ENCODE measurements around the gene DISC1. TPM values are rescaled to one million over a fixed set of nuclear protein-coding genes. Genes with fewer than 3 reads are reported as not detected.

Gene DISC1
- total RNA-seq, 1 donor from 2014 or later = 4.7 TPM

- no peak for DNase-seq (ENCODE audit: extremely low spot score, unreplicated experiment)
- Mint-ChIP-seq H3K27ac (no peak overlapping the region), H3K27me3 (peaks cover 6% of the 10 kb centered on the region), H3K9me3 (no peaks in the 10 kb centered on the region), H3K36me3 (peaks cover 4% of the 10 kb centered on the region), H3K4me3 (no peak overlapping the region), H3K4me1 (ENCODE audit: unreplicated experiment) (peaks cover 9% of the 10 kb centered on the region)
- TF ChIP-seq, protein P1, sequence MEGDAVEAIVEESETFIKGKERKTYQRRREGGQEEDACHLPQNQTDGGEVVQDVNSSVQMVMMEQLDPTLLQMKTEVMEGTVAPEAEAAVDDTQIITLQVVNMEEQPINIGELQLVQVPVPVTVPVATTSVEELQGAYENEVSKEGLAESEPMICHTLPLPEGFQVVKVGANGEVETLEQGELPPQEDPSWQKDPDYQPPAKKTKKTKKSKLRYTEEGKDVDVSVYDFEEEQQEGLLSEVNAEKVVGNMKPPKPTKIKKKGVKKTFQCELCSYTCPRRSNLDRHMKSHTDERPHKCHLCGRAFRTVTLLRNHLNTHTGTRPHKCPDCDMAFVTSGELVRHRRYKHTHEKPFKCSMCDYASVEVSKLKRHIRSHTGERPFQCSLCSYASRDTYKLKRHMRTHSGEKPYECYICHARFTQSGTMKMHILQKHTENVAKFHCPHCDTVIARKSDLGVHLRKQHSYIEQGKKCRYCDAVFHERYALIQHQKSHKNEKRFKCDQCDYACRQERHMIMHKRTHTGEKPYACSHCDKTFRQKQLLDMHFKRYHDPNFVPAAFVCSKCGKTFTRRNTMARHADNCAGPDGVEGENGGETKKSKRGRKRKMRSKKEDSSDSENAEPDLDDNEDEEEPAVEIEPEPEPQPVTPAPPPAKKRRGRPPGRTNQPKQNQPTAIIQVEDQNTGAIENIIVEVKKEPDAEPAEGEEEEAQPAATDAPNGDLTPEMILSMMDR (conservative IDR thresholded peaks at IDR 0.05) = no peak
Observed at GRCh38 chr1:231872461-231872910, 245.9 kb downstream of the DISC1 start.

- TF ChIP-seq, protein P1 (conservative IDR thresholded peaks at IDR 0.05) = no peak
- no peak overlapping the region for H3K27ac Mint-ChIP-seq
- H3K36me3 Mint-ChIP-seq = peaks cover 4% of the 10 kb centered on the region
- no peak overlapping the region for H3K4me3 Mint-ChIP-seq
- H3K27me3 Mint-ChIP-seq = peaks cover 5% of the 10 kb centered on the region
- no peak for DNase-seq (ENCODE audit: extremely low spot score, unreplicated experiment)
- no peaks in the 10 kb centered on the region for H3K4me1 Mint-ChIP-seq (ENCODE audit: unreplicated experiment)
- no peaks in the 10 kb centered on the region for H3K9me3 Mint-ChIP-seq
Observed at GRCh38 chr1:231878737-231879136, 252.1 kb downstream of the DISC1 start.

GRCh38 chr1:231879296-231879695 lies 252.7 kb downstream of the DISC1 start:
- Mint-ChIP-seq H3K27me3 (peaks cover 5% of the 10 kb centered on the region), H3K36me3 (peaks cover 4% of the 10 kb centered on the region), H3K4me1 (ENCODE audit: unreplicated experiment) (no peaks in the 10 kb centered on the region), H3K4me3 (no peak overlapping the region), H3K9me3 (no peaks in the 10 kb centered on the region), H3K27ac (no peak overlapping the region)
- no peak for DNase-seq (ENCODE audit: extremely low spot score, unreplicated experiment)
- TF ChIP-seq, protein P1 (conservative IDR thresholded peaks at IDR 0.05) = no peak

- TF ChIP-seq, protein P1 (conservative IDR thresholded peaks at IDR 0.05) = no peak
- H3K27me3 Mint-ChIP-seq = peaks cover 8% of the 10 kb centered on the region
- no peak for DNase-seq (ENCODE audit: extremely low spot score, unreplicated experiment)
- H3K36me3 Mint-ChIP-seq = no peaks in the 10 kb centered on the region
- peaks cover 9% of the 10 kb centered on the region for H3K4me1 Mint-ChIP-seq (ENCODE audit: unreplicated experiment)
- H3K27ac Mint-ChIP-seq = no peak overlapping the region
- H3K9me3 Mint-ChIP-seq = no peaks in the 10 kb centered on the region
- H3K4me3 Mint-ChIP-seq = no peak overlapping the region
Observed at GRCh38 chr1:231882333-231882732, 255.7 kb downstream of the DISC1 start.

DNA sequence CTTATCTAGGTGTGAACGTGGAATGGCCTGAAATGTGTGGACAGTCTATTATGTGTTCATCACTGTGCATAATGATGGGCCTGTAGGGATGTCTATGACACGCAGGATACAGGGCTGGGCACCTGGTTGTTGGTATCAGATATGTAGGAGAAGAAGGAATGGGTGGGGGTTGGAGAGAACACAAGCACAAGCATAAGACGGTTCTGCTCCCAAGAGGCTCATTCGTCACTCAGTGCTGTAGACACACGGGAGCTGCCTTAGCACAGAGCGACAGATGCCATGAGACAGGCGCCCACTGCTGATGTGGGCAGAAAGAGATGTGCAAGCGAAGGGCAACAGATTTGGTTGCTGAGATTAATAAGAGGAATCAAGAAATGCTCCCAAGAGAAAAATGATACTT lies 256.2 kb downstream of the DISC1 start:
- peaks cover 8% of the 10 kb centered on the region for H3K27me3 Mint-ChIP-seq
- H3K4me1 Mint-ChIP-seq (ENCODE audit: unreplicated experiment) = peaks cover 9% of the 10 kb centered on the region
- no peaks in the 10 kb centered on the region for H3K36me3 Mint-ChIP-seq
- H3K9me3 Mint-ChIP-seq = no peaks in the 10 kb centered on the region
- no peak overlapping the region for H3K4me3 Mint-ChIP-seq
- TF ChIP-seq, protein P1 (conservative IDR thresholded peaks at IDR 0.05) = no peak
- no peak overlapping the region for H3K27ac Mint-ChIP-seq
- DNase-seq (ENCODE audit: extremely low spot score, unreplicated experiment) = no peak

DNA sequence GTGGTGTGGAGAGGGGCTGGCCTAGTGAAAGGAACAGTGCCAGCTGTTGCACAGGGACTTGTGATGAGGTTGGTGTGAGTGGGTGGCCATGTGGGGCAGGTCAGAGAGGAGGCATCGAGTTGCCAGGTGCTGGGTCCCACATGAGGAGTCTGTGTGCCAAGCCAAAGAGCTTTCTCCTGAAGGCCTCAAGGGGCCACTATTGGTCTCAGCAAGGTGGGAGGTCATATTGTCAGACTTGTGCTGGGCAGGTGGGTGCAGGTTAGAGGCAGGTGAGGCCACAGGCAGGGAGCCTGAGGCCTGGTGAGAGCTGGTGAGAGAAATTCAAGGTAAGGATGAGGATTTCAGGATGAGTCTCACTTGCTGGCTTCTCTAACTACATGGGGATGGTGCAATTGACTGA lies 256.8 kb downstream of the DISC1 start:
- Mint-ChIP-seq H3K4me1 (ENCODE audit: unreplicated experiment) (peaks cover 9% of the 10 kb centered on the region), H3K36me3 (no peaks in the 10 kb centered on the region), H3K4me3 (no peak overlapping the region), H3K27ac (no peak overlapping the region), H3K9me3 (no peaks in the 10 kb centered on the region), H3K27me3 (peaks cover 8% of the 10 kb centered on the region)
- no peak for DNase-seq (ENCODE audit: extremely low spot score, unreplicated experiment)
- TF ChIP-seq, protein P1 (conservative IDR thresholded peaks at IDR 0.05) = no peak
